AML-193 (cell line): Measurements from ENCODE around the gene GLCE.
A peak's percentile ranks its signal among the peaks of the same experiment; 100 is the strongest.
"Not testable (repeated sequence)": the region's sequence is repeated elsewhere in the genome, so short reads cannot be mapped to it uniquely, and the experiment has no call there.

Experiments used
- DNase-seq, 2 experiments: peaks; one replicate each; lab custom pipeline; 2025; lab: John Stamatoyannopoulos, UW

The GLCE gene

GRCh38 chr15:69159805-69160140 lies 662 bp upstream of the GLCE start:
- no peak for DNase-seq

DNA sequence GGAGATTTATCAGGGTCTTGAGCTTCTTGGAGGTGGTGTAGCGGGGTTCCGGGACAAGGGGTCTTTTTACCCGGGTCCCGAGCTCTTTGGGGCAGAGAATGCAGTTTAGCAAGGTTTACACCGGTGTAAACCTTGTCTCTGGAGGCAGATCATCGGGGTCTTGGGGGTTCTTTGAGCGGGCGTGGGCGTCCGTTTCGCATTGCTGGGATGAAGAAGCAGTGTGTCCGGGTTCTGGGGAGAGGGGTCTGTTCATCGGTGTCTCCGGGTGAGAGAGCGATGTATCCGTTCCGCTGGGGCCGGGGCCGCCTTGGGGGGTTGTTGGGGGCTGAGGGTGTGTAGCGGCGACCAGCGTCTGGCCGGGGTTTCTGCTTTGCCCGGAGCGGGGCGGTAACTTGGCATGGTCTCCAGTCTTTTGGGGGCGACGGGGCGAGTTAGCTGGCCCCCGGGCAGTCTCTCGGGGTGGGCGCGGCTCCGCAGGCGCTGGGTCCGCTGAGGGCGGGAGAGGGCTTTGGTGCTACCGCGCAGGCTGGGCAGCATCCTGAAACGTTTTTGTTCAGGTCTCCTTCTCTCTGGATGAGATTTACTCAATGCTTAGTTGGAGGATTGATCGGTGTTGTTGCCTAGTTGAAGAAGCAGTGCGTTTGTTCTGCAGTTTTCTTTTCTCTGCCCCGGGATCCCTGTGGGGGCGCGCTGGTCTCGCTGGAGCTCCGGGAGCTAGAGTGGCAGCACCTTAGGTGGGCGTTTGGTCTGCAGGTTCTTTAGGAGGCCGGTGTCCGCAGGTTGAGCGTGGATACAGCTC lies 843 bp downstream of the GLCE start:
- peak; percentile 2 to 6 for DNase-seq

GRCh38 chr15:69161878-69162213 lies 1.4 kb downstream of the GLCE start:
- DNase-seq, result no peak

DNA sequence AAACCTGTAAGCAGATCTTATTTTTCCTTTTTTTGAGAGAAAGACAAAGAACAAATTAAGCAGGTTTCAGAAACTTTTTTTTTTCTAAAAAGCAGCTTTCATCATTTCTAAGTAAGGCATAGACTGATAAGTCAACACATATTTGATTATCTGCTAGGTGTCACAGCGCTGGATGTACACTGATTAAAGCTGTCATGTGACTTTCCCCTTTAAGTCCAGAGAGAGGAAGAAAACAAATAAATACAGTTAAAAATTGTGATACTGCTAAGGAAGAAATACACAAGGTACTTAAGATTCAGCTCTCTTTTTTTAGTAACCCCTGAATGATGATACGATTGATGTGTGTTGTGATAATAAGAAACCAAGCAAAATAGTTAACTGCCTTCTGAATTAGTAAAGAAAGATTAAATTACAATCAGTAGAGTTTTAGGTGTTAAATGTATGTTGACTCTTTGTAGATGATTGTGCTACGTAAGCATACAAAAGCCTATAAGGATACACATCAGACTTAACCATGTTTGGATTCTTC lies 2.8 kb downstream of the GLCE start:
- DNase-seq, result no peak

- DNase-seq, result no peak
Measured at GRCh38 chr15:69164807-69165636, 4.6 kb downstream of the GLCE start.

DNA sequence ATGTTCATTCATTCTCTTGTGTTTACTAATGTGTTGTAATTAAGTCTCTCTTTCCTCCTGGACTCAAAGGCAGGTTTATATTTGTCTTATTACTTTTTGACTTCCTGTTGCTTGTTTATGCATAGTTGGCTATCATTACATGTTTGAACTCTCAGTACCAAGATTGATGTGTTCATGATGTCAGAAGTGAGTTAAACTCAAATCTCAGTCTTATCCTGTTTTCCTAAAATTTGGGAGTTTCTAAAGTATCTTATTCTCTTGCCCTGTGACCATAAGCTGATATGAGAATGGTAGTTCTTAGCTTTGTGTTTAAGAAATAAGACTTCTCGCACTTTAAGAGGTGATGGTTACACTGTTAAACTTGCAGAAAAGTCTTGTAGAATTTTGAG lies 5.2 kb downstream of the GLCE start:
- no peak for DNase-seq

- peak; percentile 35 to 40 for DNase-seq
Measured at GRCh38 chr15:69167218-69167846, 6.9 kb downstream of the GLCE start.

DNA sequence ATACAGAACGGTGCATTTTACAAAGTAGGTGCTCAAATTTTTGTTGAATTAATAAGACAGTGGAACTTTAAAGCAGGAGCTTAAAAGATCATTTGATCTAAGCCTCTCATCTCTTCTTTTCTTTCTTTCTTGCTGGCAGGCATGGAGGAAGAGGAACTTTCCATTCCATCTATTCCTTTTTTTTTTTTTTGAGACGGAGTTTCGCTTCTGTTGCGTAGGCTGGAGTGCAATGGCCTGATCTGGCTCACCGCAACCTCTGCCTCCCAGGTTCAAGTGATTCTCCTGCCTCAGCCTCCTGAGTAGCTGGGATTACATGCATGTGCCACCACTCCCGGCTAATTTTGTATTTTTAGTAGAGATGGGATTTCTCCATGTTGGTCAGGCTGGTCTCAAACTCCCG lies 7.9 kb downstream of the GLCE start:
- DNase-seq, result not testable (repeated sequence)

DNA sequence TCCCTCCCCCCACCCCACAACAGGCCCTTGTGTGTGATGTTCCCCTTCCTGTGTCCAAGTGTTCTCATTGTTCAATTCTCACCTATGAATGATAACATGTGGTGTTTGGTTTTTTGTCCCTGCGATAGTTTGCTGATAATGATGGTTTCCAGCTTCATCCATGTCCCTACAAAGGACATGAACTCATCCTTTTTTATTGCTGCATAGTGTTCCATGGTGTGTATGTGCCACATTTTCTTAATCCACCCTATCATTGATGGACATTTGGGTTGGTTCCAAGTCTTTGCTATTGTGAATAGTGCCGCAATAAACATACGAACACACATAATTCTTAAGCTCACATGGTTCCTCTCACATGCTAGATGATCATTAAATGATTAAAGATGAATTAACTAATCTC lies 9.1 kb downstream of the GLCE start:
- not testable (repeated sequence) for DNase-seq

DNA sequence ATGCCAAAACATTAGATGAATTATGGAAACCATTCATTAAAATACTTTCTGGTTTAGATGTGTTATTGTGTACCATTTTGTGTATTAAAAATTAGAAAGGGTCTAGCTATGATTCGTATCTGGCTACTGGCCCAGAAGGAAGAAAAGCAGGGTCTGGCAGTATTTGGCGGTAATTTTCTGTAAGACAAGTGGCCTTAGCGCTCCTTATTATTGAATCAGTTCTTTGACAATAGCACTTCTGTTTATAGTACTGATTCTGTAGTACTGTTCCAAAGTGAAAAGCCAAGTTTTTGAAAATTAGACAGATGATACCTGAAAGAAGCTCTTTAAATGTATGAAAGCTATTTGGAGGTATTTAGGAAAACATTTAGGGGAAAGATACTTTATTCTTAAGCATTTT lies 10.2 kb downstream of the GLCE start:
- DNase-seq, result no peak

- no peak for DNase-seq
Measured at GRCh38 chr15:69172847-69173246, 12.4 kb downstream of the GLCE start.

- no peak for DNase-seq
Measured at GRCh38 chr15:69175536-69175935, 15.1 kb downstream of the GLCE start.

GRCh38 chr15:69181424-69181823 lies 21.0 kb downstream of the GLCE start:
- DNase-seq, result no peak

- no peak for DNase-seq
Measured at GRCh38 chr15:69185216-69185615, 24.8 kb downstream of the GLCE start.

DNA sequence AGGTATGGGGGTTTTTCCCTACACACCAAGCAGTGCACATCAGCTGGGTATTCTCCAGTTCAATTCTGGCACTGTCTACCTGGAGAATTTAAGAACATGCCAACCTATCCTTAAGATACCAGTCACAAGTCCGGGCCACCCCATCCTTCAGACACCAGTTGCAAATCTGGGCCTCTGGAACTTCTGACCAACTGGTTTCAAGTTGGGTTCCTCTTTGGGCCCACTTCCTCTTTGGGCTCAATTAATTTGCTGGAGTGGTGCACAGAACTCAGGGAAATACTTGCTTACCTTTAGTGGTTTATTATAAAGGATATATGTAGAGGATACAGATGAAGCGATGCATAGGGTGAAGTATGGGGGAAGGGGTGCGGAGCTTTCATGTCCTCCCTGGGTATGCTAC lies 25.3 kb downstream of the GLCE start:
- DNase-seq, result no peak

DNA sequence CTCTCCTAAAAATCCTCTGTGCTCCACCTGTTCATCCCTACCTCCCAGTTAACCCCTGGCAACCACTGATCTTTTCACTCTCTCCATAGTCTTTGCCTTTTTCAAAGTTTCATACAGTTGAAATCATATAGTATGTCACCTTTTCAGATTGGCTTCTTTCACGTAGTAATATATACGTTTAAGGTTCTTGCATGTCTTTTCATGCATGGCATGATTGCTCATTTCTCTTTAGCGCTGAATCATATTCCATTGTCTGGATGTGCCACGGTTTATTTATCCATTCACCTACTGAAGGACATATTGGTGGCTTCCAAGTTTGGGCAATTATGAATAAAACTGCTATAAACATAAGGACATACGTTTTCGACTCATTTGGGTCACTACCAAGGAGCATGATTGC lies 28.7 kb downstream of the GLCE start:
- no peak for DNase-seq

DNA sequence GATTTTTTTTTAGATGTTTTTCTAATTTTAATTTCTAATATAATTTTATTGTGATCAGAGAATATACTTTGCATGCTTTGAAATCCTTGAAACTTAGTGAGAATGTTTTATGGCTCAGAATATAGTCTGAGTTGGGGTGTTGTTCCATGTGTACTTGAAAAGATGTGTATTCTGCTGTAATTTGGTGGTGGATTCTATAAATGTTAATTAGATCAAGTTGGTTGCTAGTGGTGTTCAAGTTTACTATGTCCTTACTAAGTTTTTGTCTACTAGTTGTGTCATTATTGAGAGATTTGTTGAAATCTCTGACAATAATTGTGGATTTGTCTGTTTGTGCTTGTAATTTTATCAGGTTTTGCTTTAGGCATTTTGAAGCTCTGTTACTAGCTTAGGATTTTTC lies 29.7 kb downstream of the GLCE start:
- DNase-seq, result no peak

GRCh38 chr15:69190504-69190903 lies 30.1 kb downstream of the GLCE start:
- no peak for DNase-seq

DNA sequence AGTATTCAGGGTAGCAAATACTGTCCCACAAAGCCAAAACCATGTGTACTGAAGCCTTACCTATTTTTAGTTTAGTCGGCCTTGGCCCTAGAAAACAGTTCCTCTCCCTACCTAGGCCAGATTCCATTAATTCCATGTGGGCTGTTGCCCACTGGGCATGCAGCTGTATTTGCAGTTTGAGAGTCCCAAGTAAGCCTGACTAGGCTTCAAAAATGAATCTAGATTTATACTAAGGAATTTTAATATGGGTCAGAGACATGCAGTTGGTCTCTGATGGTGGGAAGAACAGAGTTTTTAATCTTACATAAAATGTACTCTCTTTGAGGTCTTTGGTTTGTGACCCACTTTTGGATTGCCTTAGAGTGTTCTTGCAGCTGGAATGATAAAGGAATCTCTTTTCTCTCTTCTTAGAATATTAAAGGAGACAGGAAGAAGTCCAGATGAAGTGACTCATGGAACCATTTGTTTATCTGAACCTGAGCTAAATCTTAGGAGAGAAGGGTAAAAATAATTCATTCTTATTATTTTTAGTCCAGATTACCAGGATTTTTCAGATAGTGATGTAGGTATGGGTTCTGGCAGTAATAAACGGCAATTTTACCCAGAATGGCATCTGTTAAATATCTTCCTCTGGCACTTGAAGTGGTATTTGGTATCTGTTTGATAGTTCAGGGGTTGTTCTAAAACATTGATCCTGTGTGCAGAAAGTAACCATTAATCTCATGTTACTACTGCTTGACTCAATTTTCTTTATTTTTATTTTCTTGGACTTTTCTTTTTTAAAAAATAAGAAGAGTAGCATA lies 33.8 kb downstream of the GLCE start:
- no peak for DNase-seq

DNA sequence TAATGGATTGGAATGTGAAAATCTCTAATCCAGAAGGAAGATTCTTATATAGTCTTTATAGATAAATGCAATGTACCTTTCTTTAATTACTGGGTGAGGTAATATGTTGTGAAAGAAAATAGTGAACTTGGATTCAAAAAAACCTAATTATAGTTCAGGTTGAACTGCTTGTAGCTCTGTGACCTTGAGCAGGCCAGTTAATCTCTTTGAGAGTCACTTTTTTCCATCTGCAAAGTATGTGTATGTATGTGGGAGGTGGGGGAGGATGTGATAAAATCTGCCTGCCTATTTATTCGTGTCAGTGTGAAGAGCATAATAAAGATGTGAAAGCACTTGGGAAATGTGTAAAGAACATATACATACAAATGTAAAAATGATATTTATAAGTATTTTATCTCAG lies 34.4 kb downstream of the GLCE start:
- no peak for DNase-seq

GRCh38 chr15:69200832-69201745 lies 40.7 kb downstream of the GLCE start:
- DNase-seq, result no peak
